ENCODE measurements around the gene NCL.
"Not testable (repeated sequence)": the region's sequence is repeated elsewhere in the genome, so short reads cannot be mapped to it uniquely, and the experiment has no call there.

The NCL gene

DNA sequence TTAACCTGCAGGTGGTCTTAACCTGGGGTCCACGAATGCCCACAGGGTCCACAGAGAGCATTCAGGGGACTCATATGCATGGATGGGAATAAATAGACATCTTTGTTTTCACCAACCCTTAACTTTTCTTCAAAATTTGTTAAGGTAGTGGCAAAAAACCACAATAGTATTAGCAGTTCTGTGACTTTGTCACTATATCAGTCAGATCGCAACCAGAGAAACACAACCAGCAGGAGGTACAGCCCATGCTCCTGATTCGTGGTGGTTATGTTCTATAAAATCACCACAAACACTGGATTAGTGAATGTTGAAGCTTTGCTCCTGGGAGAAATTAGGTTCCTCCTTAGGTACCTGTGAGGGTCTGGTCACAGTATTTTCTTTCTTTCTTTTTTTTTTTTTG lies 37.2 kb downstream of the NCL start:
- DNase-seq, result no peak

GRCh38 chr2:231425811-231426703 lies 38.2 kb downstream of the NCL start:
- no peak for DNase-seq

DNA sequence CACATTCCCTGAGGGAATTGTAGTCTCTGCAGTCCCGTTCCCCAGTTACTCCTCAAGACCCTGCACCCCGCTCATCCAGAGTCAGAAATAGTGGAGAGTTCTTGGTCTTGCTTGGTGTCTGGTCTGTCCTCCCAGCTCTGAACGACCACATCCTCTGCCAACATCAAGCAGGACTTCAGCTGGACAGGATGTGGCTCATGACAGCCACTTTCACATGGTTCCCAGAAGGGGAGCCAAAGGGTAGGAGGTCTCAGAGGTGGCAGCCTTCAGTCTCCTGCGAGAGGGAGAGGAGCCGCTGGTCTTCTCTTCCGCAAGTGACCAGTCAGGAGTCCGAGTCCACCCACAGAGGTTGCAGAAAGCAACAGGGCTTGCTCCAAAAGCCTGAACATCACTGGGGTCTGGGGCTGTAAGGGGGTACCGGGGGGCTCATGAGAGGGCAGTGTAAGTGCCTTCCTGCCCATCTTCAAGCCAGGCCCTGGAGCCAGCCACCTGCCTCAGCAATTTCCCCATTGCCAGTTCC lies 38.9 kb downstream of the NCL start:
- DNase-seq, result no peak

DNA sequence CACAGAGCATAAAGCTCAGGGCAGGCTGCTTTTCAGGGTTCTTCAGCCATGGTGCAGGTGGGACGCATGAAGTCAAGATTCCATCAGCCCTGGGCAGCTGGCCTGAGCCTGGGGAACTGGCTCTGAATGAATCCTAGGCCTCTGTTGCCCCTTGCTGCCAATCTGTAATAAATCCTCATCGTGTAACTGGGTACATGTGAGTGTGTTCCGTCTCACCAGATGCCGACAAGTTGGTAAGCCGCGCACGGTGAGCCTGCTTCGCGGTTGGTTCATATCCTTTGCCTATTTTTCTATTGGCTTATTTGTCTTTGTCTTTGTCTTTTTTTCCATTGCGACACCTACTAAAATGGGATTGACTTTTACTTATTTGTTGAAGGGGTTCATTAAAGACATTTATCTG lies 41.1 kb downstream of the NCL start:
- DNase-seq, result no peak

- no peak for DNase-seq
These were observed 42.2 kb downstream of the NCL start for GRCh38 chr2:231422056-231422455.

DNA sequence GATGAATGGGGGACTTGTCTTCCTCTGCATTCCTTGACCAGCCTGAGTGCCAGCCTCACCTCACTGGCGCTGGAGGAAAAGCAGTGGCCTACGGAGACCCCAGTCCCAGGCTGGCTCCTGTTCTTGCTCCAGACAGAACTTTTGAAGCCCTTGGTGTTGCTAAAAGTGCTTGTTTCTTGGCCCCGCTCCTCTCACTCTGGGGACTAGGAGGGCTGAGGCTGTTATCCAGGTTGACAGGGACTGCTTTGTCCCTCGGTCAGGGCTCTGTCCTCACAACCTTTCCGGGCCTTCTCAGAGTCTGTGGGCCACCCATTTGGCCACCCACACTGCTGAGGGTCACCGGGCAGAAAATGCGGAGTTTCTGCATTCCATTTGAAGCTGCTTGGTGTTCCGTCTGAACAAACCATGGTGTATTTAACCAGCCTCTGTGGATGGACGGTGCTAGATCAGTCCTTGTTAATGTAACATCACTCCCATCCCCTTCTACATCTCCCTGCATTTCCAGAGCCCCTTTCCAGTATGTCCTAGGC lies 43.2 kb downstream of the NCL start:
- DNase-seq, result no peak

- DNase-seq, result no peak
These were observed 45.3 kb downstream of the NCL start for GRCh38 chr2:231418820-231419640.

GRCh38 chr2:231415029-231415428 lies 49.3 kb downstream of the NCL start:
- no peak for DNase-seq

GRCh38 chr2:231413921-231414476 lies 50.3 kb downstream of the NCL start:
- no peak for DNase-seq

DNA sequence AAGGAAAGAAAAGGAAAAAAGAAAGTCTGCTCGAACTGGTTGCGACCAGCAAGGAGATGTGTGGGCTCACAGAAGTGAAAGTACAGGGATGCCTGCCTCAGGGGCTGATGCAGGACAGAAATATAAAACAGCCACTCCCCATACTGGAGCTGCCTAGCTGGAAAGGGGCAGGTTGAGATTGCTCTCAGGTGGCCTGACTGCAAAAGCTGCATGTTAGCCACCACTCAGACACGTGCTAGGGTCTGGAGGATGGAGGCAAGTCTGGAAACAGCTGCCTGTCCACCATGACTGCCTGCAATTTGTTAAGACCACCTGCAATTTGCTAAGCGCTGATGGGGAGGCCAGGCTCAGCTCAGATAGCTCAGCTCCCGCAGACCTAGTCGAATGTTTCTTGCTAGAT lies 50.8 kb downstream of the NCL start:
- DNase-seq, result no peak

- DNase-seq, result no peak
These were observed 51.7 kb downstream of the NCL start for GRCh38 chr2:231412618-231412963.

DNA sequence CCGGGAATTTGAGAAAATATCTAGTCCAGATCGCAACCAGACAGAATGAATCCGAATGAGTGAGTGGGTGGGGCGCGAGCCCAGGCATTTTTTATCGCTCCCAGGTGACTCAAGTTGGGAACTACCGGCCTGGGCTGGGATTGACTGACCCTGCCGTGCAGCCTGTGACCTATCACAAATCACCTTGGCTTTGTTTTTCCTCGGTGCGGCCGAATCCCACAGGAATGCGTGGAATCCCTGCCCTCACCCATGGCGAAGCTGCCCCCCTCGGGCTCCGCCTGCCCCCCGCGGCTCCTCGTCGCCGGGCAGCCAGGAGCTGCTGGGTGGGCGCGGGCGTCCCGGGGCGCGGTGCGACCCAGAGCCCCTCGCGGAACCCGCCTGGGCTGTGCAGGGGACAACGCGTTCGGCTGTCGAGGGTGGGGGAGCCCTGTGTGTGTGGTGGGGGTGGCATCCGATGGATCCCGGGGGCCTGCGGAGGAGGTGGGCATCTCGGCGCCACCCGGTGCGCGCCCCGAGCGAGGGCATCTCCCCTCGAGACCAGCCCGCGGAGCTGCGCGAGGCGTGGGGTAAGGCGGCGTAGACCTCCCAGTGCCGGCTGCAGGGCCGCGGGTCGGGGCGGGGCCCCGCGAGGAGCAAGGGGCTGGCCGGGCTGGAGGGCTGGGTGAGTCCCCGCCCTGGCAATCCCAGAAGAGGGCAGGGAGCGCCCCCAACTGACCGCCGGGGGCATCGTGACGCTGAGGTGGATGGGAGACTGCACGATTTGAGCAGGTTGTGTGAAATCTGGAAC lies 52.3 kb downstream of the NCL start:
- DNase-seq, result peak; percentile 57

- no peak for DNase-seq
These were observed 53.0 kb downstream of the NCL start for GRCh38 chr2:231411237-231411636.

GRCh38 chr2:231410293-231411004 lies 53.8 kb downstream of the NCL start:
- no peak for DNase-seq

DNA sequence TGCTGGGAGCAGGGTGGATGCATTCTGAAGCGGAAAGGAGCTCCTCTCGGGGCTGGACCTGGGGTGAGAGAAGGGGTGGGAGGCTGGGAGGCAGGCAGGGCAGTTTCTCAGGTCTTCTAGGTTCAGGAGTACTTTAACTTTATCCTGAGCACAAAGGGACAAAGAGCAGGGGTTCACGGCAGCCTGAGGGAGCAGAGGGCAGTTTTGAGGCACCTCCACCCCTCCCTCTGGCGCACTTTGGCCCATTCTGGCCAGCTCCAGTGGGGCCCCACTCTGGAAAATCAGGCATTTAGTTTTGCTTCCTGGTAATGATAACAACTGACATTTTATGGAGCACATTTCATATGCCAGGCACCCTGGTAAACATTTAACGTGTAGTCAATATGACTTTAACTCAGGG lies 54.5 kb downstream of the NCL start:
- DNase-seq, result no peak

DNA sequence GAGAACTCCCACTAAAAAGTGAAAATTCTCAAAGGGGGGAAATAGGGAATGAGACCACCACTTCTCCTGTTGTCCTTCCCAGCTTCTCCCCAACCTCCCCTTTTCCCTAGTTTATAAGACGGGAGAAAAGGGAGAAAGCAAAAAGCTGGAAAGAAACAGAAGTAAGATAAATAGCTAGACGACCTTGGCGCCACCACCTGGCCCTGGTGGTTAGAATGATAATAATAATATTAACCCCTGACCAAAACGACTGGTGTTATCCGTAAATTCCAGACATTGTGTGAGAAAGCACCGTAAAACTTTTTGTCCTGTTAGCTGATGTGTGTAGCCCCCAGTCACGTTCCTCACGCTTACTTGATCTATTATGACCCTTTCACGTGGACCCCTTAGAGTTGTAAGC lies 56.0 kb downstream of the NCL start:
- DNase-seq, result not testable (repeated sequence)

DNA sequence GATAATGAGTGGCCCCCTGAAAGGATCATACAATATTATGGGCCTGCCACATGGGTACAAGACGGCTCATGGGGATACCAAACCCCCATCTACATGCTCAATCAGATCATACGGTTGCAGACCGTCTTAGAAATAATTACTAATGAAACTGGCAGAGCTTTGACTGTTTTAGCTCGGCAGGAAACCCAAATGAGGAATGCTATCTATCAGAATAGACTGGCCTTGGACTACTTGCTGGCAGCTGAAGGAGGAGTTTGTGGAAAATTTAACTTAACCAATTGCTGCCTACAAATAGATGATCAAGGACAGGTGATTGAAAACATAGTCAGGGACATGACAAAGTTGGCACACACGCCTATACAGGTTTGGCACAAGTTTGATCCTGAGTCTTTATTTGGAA lies 56.6 kb downstream of the NCL start:
- DNase-seq, result not testable (repeated sequence)

- not testable (repeated sequence) for DNase-seq
These were observed 58.5 kb downstream of the NCL start for GRCh38 chr2:231405601-231406367.

- DNase-seq, result not testable (repeated sequence)
These were observed 60.1 kb downstream of the NCL start for GRCh38 chr2:231404183-231404578.
